NCI-H748 (cell line): ENCODE data around the gene OBI1.

ENCODE experiments used
- DNase-seq: peaks from one replicate; lab custom pipeline; 2025; ENCODE audit not compliant: unreplicated experiment; lab: John Stamatoyannopoulos, UW

OBI1 gene

GRCh38 chr13:78592584-78592983 is 66.4 kb downstream of the OBI1 start:
- DNase-seq: no peak

- DNase-seq: no peak
Measured at GRCh38 chr13:78589206-78589605, 69.7 kb downstream of the OBI1 start.

GRCh38 chr13:78587395-78587794 is 71.6 kb downstream of the OBI1 start:
- DNase-seq: no peak

GRCh38 chr13:78586706-78587105 is 72.2 kb downstream of the OBI1 start:
- DNase-seq: peak; percentile 27

GRCh38 chr13:78576261-78576660 is 82.7 kb downstream of the OBI1 start:
- DNase-seq: no peak

GRCh38 chr13:78572459-78572858 is 86.5 kb downstream of the OBI1 start:
- peak; percentile 6 for DNase-seq

GRCh38 chr13:78569029-78569428 is 89.9 kb downstream of the OBI1 start:
- DNase-seq: no peak

GRCh38 chr13:78566631-78567030 is 92.3 kb downstream of the OBI1 start:
- DNase-seq: no peak
